SW480 (cell line): Measurements from ENCODE around the gene SMURF1.

ENCODE experiments used
- DNase-seq: peaks from one replicate; pipeline ENCODE4 v3.0.0-alpha.2; 2016; ENCODE audit warnings: low spot score

SMURF1 gene

GRCh38 chr7:99098286-99098823 is 45.6 kb downstream of the SMURF1 start:
- no peak for DNase-seq

GRCh38 chr7:99097730-99098129 is 46.2 kb downstream of the SMURF1 start:
- DNase-seq = no peak

- DNase-seq = peak; percentile 41
These were observed 47.6 kb downstream of the SMURF1 start for GRCh38 chr7:99096124-99096887.

- DNase-seq = no peak
These were observed 48.2 kb downstream of the SMURF1 start for GRCh38 chr7:99095698-99096097.

- no peak for DNase-seq
These were observed 49.5 kb downstream of the SMURF1 start for GRCh38 chr7:99094401-99094800.

GRCh38 chr7:99092064-99092720 is 51.7 kb downstream of the SMURF1 start:
- no peak for DNase-seq

GRCh38 chr7:99090771-99091542 is 53.0 kb downstream of the SMURF1 start:
- no peak for DNase-seq

GRCh38 chr7:99089914-99090629 is 53.8 kb downstream of the SMURF1 start:
- no peak for DNase-seq

- DNase-seq = no peak
These were observed 57.0 kb downstream of the SMURF1 start for GRCh38 chr7:99086944-99087343.

- DNase-seq = no peak
These were observed 57.4 kb downstream of the SMURF1 start for GRCh38 chr7:99086532-99086931.

- no peak for DNase-seq
These were observed 60.2 kb downstream of the SMURF1 start for GRCh38 chr7:99083733-99084132.

- DNase-seq = no peak
These were observed 60.7 kb downstream of the SMURF1 start for GRCh38 chr7:99083068-99083651.

- DNase-seq = no peak
These were observed 63.2 kb downstream of the SMURF1 start for GRCh38 chr7:99080679-99081078.

GRCh38 chr7:99079104-99079503 is 64.8 kb downstream of the SMURF1 start:
- no peak for DNase-seq

- DNase-seq = no peak
These were observed 65.5 kb downstream of the SMURF1 start for GRCh38 chr7:99078416-99078815.

- no peak for DNase-seq
These were observed 67.3 kb downstream of the SMURF1 start for GRCh38 chr7:99076615-99077014.

GRCh38 chr7:99073839-99074446 is 70.0 kb downstream of the SMURF1 start:
- no peak for DNase-seq

GRCh38 chr7:99072126-99072525 is 71.8 kb downstream of the SMURF1 start:
- no peak for DNase-seq

GRCh38 chr7:99070361-99070760 is 73.5 kb downstream of the SMURF1 start:
- DNase-seq = no peak

GRCh38 chr7:99061001-99061776 is 82.7 kb downstream of the SMURF1 start:
- no peak for DNase-seq
